GM21825 (cell line): ENCODE results near the gene PSMG3.

Source experiments
- ATAC-seq: cut with Tn5 transposase; IDR thresholded peaks from one replicate; pipeline ENCODE4 v1.9.1; 2021; ENCODE audit warnings: mild to moderate bottlenecking, moderate library complexity; ENCODE audit not compliant: unreplicated experiment

PSMG3 gene

GRCh38 chr7:1569833-1570632 is at the start of gene PSMG3:
Gene PSMG3, minus strand, starts transcription at chr7:1570032. Its CDS starts 693 bp downstream, at chr7:1569339.
- peak; percentile 89 for ATAC-seq

- ATAC-seq: no peak
Measured at GRCh38 chr7:1618475-1618874, 48.6 kb upstream of the PSMG3 start.

GRCh38 chr7:1617957-1618356 is 48.1 kb upstream of the PSMG3 start:
- no peak for ATAC-seq

DNA sequence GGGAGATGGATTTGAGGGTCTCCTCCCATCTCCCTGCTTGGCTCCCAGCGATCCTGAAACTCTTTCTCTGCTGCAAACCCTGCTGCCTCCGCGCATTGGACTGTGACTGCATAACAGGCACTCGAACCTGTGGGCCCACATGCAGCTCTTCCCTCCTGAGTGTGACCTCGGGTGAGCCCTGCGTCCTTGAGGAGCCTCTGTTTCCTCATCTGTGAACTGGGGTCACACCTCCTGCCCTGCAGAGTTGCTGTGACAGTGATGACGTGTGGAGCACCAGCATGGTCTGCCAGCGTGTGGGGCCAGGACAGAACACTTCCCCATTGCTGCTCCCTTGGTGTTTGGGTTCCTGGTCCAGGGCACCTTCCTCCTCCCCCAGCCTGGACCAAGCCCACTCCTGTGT is 46.9 kb upstream of the PSMG3 start:
- ATAC-seq: no peak

GRCh38 chr7:1611708-1612241 is 41.9 kb upstream of the PSMG3 start:
- no peak for ATAC-seq

- ATAC-seq: no peak
Measured at GRCh38 chr7:1610678-1611302, 41.0 kb upstream of the PSMG3 start.

GRCh38 chr7:1610013-1610677 is 40.3 kb upstream of the PSMG3 start:
- ATAC-seq: no peak

DNA sequence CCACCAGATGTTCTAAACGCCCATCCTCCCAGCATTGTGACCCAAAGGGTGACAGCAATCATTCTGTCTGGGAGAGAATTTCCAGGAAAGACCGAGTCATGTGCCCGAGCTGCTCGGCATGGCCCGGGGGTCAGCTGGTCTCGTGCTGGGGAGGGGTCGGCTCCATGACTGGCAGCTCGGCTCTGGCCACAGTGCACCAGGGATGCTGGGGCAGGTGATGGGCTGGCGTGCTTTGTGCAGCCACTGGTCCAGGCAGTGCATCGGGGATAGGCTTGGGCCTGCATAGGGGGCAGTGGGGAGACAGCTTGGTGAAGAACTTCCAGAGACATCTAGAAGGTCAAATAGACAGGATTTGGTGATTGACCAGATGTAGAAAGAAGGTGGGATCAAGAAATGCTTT is 39.2 kb upstream of the PSMG3 start:
- no peak for ATAC-seq

GRCh38 chr7:1608318-1608717 is 38.5 kb upstream of the PSMG3 start:
- no peak for ATAC-seq

DNA sequence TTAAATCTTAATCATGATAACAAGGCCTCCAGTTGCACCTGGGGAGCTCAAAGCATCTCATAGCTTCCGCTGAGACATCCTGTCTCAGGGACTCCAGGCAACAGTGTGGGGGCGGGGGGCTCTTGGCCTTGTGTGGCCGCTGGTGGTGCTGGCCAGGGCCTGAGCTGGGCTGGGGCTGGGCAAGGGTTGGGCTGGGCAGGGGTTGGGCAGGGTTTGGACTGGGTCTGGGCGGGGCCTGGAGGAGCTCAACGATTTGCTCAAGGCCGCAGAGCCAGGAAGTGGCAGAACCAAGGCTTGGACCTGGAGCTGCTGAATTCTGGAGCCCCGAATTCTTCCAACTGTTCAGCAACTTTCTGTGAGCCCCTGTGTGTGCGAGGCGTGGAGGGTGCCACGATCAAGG is 37.9 kb upstream of the PSMG3 start:
- no peak for ATAC-seq

- ATAC-seq: no peak
Measured at GRCh38 chr7:1607001-1607400, 37.2 kb upstream of the PSMG3 start.

DNA sequence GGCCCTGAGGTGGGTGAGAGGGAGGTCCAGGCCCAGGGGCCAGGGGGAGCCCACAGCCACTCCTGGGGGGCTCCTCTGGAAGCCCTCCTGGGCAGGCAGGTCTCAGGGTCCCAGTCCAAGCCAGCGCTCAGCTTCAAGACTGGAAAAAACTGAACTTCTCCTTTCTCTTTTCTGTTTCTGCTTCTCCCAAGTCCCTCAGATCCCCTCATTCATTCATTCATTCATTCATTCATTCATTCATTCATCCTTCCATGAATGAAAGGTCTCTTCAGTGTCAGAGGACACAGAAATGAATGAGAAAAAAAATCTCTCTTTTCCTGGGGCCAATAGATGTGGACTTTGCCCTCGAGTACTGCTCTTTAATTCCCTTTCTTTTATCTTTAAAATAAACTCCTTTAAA is 34.6 kb upstream of the PSMG3 start:
- no peak for ATAC-seq

DNA sequence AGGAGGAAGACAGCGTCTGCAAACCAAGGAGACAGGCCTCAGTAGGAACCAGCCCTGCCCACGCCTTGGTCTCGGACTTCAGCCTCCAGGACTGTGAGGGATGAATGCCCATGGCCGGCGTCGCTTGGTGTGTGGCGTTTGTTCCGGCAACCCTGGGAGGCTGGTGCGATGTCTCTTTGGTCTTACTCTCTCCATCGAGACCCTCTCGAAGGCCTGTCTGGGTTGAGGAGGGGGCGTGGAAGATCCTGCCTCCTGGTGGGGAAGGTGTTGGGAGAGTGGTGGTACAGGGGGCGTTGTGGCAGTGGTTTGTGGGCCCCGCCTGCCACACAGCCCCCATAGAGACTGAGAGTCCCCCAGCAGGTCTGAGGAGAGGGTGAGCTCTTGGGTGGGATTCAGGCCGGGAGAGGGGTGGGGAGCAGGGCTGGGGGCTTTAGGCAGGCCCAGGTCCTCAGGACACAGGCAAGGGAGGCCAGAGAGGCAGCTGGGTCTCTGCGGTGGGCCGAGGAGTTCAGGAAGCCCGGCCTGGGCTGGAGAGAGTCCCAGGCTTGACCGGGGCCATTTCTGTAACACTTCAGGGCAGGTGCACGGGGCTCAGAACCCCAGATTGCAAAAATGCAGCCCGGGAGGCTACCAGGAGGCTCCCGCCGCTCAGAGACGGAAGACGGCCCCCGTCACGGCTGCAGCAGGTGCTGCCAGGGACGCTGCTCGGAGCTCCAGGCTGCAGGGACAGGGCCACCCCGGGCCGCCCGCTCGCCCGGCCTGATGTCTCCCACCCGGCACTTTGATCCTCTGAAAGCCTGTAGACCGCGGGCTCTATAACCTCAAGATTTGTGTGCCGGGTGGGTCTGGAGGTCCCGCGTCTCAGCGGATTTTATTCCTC is 33.8 kb upstream of the PSMG3 start:
- ATAC-seq: no peak

- no peak for ATAC-seq
Measured at GRCh38 chr7:1602386-1602785, 32.6 kb upstream of the PSMG3 start.

DNA sequence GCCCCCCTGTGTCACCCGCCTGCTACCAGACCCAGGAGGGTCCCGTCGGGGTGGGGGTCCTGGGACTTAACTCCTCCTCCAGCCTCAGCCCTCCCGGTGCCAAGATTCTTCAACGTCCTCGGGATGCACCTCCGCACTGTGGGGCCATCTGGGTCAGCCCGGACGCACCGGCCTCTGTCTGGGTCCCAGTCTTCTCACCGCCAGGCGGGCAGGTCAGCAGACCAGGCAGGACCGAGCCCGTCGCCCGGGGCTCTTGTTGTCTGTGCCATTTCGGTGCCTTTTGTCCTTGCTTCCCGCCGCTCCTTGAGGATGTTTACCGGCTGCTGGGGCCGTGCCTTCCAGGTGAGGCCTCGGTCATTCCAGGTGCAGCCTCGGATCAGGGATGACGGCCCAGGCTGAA is 32.1 kb upstream of the PSMG3 start:
- ATAC-seq: no peak

GRCh38 chr7:1599640-1600395 is 30.0 kb upstream of the PSMG3 start:
- no peak for ATAC-seq

DNA sequence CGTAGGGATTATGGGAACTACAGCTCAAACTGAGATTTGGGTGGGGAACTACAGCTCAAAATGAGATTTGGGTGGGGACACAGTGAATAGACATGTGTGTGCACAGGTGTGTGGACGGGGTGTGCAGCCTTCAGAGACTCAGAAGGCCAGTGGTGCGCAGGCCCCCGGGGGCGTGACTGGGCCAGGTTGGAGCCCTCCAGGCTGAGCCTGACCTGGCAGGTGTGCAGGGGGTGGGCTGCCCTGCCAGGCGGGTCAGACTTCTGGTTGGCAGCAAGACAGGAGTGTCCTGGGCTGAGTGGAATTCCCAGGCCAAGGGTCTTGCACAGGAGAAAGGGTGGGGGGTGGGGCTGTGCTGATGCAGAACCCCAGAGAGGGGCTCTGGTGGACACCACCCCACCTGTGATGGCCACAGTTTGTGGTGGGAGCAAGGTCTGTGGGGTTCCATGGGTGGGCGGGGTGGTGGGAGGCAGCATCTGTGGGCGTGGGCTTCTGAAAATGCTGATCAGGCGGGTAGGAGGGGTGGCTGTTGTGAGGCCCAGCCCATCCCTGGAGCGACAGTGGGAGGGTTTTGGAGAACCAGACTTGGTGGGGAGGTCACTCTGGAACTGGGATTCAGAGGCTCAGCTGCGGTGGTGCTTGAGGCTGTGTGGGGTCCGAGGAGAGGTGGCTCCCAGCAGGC is 29.3 kb upstream of the PSMG3 start:
- no peak for ATAC-seq

- no peak for ATAC-seq
Measured at GRCh38 chr7:1598286-1598685, 28.5 kb upstream of the PSMG3 start.

DNA sequence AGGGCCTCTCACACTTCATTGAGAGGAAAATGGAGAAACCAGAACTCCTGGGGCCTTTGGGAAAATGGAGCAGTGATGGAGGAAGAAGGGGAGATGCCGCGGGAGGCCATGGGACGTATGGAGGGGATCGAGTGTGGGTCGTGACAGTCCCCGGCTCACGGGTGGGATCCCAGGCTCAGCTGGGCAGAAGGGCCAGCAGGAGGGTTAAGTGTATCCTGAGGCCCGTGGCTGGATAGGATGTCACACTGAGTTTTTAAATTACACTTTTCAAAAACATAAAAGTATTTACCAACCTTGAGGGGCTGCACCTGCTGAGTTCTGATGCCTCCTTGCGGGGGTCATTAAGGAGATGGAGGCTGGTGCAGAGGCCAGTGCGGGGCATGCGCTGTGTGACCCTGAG is 28.0 kb upstream of the PSMG3 start:
- no peak for ATAC-seq
